ENCODE results near the gene VDR.

The VDR gene

GRCh38 chr12:47881051-47881450, 23.7 kb downstream of the VDR start:
- no peak overlapping the region for H3K9ac ChIP-seq (ENCODE audit: low read depth, low read length)
- peaks cover 6% of the 10 kb centered on the region for H3K4me1 ChIP-seq (ENCODE audit: control insufficient read depth, insufficient read depth, low read length)
- H3K36me3 ChIP-seq (ENCODE audit: control insufficient read depth, insufficient read depth, low read length), result no peaks in the 10 kb centered on the region
- no peaks in the 10 kb centered on the region for H3K9me3 ChIP-seq (ENCODE audit: control insufficient read depth, insufficient read depth, low read length)
- no peak overlapping the region for H3K4me3 ChIP-seq (ENCODE audit: low read depth, low read length)
- no peak overlapping the region for H3K27ac ChIP-seq (ENCODE audit: low read depth, low read length)
- H3K27me3 ChIP-seq (ENCODE audit: control insufficient read depth, insufficient read depth, low read length), result no peaks in the 10 kb centered on the region; the same call in 1 of the 2 replicates

GRCh38 chr12:47878918-47879481, 25.8 kb downstream of the VDR start:
- Histone ChIP-seq H3K36me3 (ENCODE audit: control insufficient read depth, insufficient read depth, low read length) (no peaks in the 10 kb centered on the region), H3K9me3 (ENCODE audit: control insufficient read depth, insufficient read depth, low read length) (no peaks in the 10 kb centered on the region), H3K4me3 (ENCODE audit: low read depth, low read length) (no peak overlapping the region), H3K27me3 (ENCODE audit: control insufficient read depth, insufficient read depth, low read length) (no peaks in the 10 kb centered on the region; the same call in 1 of the 2 replicates), H3K27ac (ENCODE audit: low read depth, low read length) (no peak overlapping the region), H3K9ac (ENCODE audit: low read depth, low read length) (no peak overlapping the region), H3K4me1 (ENCODE audit: control insufficient read depth, insufficient read depth, low read length) (peaks cover 6% of the 10 kb centered on the region)

GRCh38 chr12:47878293-47878917, 26.4 kb downstream of the VDR start:
- Histone ChIP-seq H3K27ac (ENCODE audit: low read depth, low read length) (no peak overlapping the region), H3K9ac (ENCODE audit: low read depth, low read length) (no peak overlapping the region), H3K36me3 (ENCODE audit: control insufficient read depth, insufficient read depth, low read length) (no peaks in the 10 kb centered on the region), H3K9me3 (ENCODE audit: control insufficient read depth, insufficient read depth, low read length) (no peaks in the 10 kb centered on the region), H3K27me3 (ENCODE audit: control insufficient read depth, insufficient read depth, low read length) (no peaks in the 10 kb centered on the region; the same call in 1 of the 2 replicates), H3K4me1 (ENCODE audit: control insufficient read depth, insufficient read depth, low read length) (peaks cover 6% of the 10 kb centered on the region), H3K4me3 (ENCODE audit: low read depth, low read length) (no peak overlapping the region)

GRCh38 chr12:47877081-47877480, 27.7 kb downstream of the VDR start:
- no peaks in the 10 kb centered on the region for H3K4me1 ChIP-seq (ENCODE audit: control insufficient read depth, insufficient read depth, low read length)
- no peaks in the 10 kb centered on the region; the same call in 1 of the 2 replicates for H3K27me3 ChIP-seq (ENCODE audit: control insufficient read depth, insufficient read depth, low read length)
- H3K4me3 ChIP-seq (ENCODE audit: low read depth, low read length), result no peak overlapping the region
- H3K9me3 ChIP-seq (ENCODE audit: control insufficient read depth, insufficient read depth, low read length), result no peaks in the 10 kb centered on the region
- no peaks in the 10 kb centered on the region for H3K36me3 ChIP-seq (ENCODE audit: control insufficient read depth, insufficient read depth, low read length)
- no peak overlapping the region for H3K9ac ChIP-seq (ENCODE audit: low read depth, low read length)
- no peak overlapping the region for H3K27ac ChIP-seq (ENCODE audit: low read depth, low read length)

GRCh38 chr12:47876440-47876960, 28.3 kb downstream of the VDR start:
- H3K4me3 ChIP-seq (ENCODE audit: low read depth, low read length), result no peak overlapping the region
- no peak overlapping the region for H3K9ac ChIP-seq (ENCODE audit: low read depth, low read length)
- H3K27me3 ChIP-seq (ENCODE audit: control insufficient read depth, insufficient read depth, low read length), result no peaks in the 10 kb centered on the region; the same call in 1 of the 2 replicates
- no peaks in the 10 kb centered on the region for H3K36me3 ChIP-seq (ENCODE audit: control insufficient read depth, insufficient read depth, low read length)
- no peaks in the 10 kb centered on the region for H3K9me3 ChIP-seq (ENCODE audit: control insufficient read depth, insufficient read depth, low read length)
- no peaks in the 10 kb centered on the region for H3K4me1 ChIP-seq (ENCODE audit: control insufficient read depth, insufficient read depth, low read length)
- H3K27ac ChIP-seq (ENCODE audit: low read depth, low read length), result no peak overlapping the region

GRCh38 chr12:47875746-47876439, 28.9 kb downstream of the VDR start:
- no peak overlapping the region for H3K9ac ChIP-seq (ENCODE audit: low read depth, low read length)
- no peaks in the 10 kb centered on the region for H3K36me3 ChIP-seq (ENCODE audit: control insufficient read depth, insufficient read depth, low read length)
- no peak overlapping the region for H3K4me3 ChIP-seq (ENCODE audit: low read depth, low read length)
- H3K27ac ChIP-seq (ENCODE audit: low read depth, low read length), result no peak overlapping the region
- no peaks in the 10 kb centered on the region for H3K9me3 ChIP-seq (ENCODE audit: control insufficient read depth, insufficient read depth, low read length)
- no peaks in the 10 kb centered on the region; the same call in 1 of the 2 replicates for H3K27me3 ChIP-seq (ENCODE audit: control insufficient read depth, insufficient read depth, low read length)
- H3K4me1 ChIP-seq (ENCODE audit: control insufficient read depth, insufficient read depth, low read length), result no peaks in the 10 kb centered on the region

- no peaks in the 10 kb centered on the region for H3K4me1 ChIP-seq (ENCODE audit: control insufficient read depth, insufficient read depth, low read length)
- H3K9ac ChIP-seq (ENCODE audit: low read depth, low read length), result no peak overlapping the region
- H3K36me3 ChIP-seq (ENCODE audit: control insufficient read depth, insufficient read depth, low read length), result no peaks in the 10 kb centered on the region
- H3K4me3 ChIP-seq (ENCODE audit: low read depth, low read length), result no peak overlapping the region
- no peaks in the 10 kb centered on the region; the same call in 1 of the 2 replicates for H3K27me3 ChIP-seq (ENCODE audit: control insufficient read depth, insufficient read depth, low read length)
- no peak overlapping the region for H3K27ac ChIP-seq (ENCODE audit: low read depth, low read length)
- H3K9me3 ChIP-seq (ENCODE audit: control insufficient read depth, insufficient read depth, low read length), result no peaks in the 10 kb centered on the region
Measured at GRCh38 chr12:47874316-47874715, 30.5 kb downstream of the VDR start.

GRCh38 chr12:47870175-47870781, 34.5 kb downstream of the VDR start:
- Histone ChIP-seq H3K27me3 (ENCODE audit: control insufficient read depth, insufficient read depth, low read length) (no peaks in the 10 kb centered on the region), H3K27ac (ENCODE audit: low read depth, low read length) (no peak overlapping the region), H3K4me1 (ENCODE audit: control insufficient read depth, insufficient read depth, low read length) (no peaks in the 10 kb centered on the region), H3K9me3 (ENCODE audit: control insufficient read depth, insufficient read depth, low read length) (no peaks in the 10 kb centered on the region), H3K9ac (ENCODE audit: low read depth, low read length) (no peak overlapping the region), H3K36me3 (ENCODE audit: control insufficient read depth, insufficient read depth, low read length) (no peaks in the 10 kb centered on the region), H3K4me3 (ENCODE audit: low read depth, low read length) (no peak overlapping the region)

- Histone ChIP-seq H3K36me3 (ENCODE audit: control insufficient read depth, insufficient read depth, low read length) (no peaks in the 10 kb centered on the region), H3K27ac (ENCODE audit: low read depth, low read length) (no peak overlapping the region), H3K9ac (ENCODE audit: low read depth, low read length) (no peak overlapping the region), H3K9me3 (ENCODE audit: control insufficient read depth, insufficient read depth, low read length) (no peaks in the 10 kb centered on the region), H3K4me1 (ENCODE audit: control insufficient read depth, insufficient read depth, low read length) (no peaks in the 10 kb centered on the region), H3K4me3 (ENCODE audit: low read depth, low read length) (no peak overlapping the region), H3K27me3 (ENCODE audit: control insufficient read depth, insufficient read depth, low read length) (no peaks in the 10 kb centered on the region)
Measured at GRCh38 chr12:47868552-47869031, 36.2 kb downstream of the VDR start.

GRCh38 chr12:47868041-47868440, 36.8 kb downstream of the VDR start:
- no peaks in the 10 kb centered on the region for H3K9me3 ChIP-seq (ENCODE audit: control insufficient read depth, insufficient read depth, low read length)
- H3K36me3 ChIP-seq (ENCODE audit: control insufficient read depth, insufficient read depth, low read length), result no peaks in the 10 kb centered on the region
- no peaks in the 10 kb centered on the region for H3K27me3 ChIP-seq (ENCODE audit: control insufficient read depth, insufficient read depth, low read length)
- H3K9ac ChIP-seq (ENCODE audit: low read depth, low read length), result no peak overlapping the region
- H3K4me3 ChIP-seq (ENCODE audit: low read depth, low read length), result no peak overlapping the region
- no peak overlapping the region for H3K27ac ChIP-seq (ENCODE audit: low read depth, low read length)
- H3K4me1 ChIP-seq (ENCODE audit: control insufficient read depth, insufficient read depth, low read length), result no peaks in the 10 kb centered on the region

Data from HUES48 (cell line).